HG03095 (cell line): Measurements from ENCODE around the gene EP400.
A peak's percentile ranks its signal among the peaks of the same experiment; 100 is the strongest.
"Not testable (repeated sequence)": the region's sequence is repeated elsewhere in the genome, so short reads cannot be mapped to it uniquely, and the experiment has no call there.

ENCODE experiments used
- ATAC-seq: cut with Tn5 transposase; IDR thresholded peaks from one replicate; pipeline ENCODE4 v1.9.1; 2021; ENCODE audit warnings: moderate library complexity; ENCODE audit not compliant: unreplicated experiment

EP400 gene

DNA sequence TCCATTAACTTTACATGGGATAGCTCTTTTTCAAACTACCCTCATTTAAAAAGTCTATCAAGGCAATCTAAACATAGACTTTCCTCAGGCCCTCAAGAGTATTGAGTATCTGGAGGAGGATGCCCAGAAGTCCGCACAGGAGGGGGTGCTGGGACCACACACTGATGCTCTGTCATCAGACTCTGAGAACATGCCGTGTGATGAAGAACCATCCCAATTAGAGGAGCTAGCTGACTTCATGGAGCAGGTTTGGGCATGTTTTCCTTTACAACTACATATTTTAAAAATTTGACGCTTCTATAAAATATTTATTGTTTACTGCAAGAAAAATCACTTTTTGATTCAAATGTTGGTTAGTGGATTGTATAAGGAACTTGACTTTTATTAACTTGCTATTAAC is 93.5 kb downstream of the EP400 start:
- no peak for ATAC-seq

DNA sequence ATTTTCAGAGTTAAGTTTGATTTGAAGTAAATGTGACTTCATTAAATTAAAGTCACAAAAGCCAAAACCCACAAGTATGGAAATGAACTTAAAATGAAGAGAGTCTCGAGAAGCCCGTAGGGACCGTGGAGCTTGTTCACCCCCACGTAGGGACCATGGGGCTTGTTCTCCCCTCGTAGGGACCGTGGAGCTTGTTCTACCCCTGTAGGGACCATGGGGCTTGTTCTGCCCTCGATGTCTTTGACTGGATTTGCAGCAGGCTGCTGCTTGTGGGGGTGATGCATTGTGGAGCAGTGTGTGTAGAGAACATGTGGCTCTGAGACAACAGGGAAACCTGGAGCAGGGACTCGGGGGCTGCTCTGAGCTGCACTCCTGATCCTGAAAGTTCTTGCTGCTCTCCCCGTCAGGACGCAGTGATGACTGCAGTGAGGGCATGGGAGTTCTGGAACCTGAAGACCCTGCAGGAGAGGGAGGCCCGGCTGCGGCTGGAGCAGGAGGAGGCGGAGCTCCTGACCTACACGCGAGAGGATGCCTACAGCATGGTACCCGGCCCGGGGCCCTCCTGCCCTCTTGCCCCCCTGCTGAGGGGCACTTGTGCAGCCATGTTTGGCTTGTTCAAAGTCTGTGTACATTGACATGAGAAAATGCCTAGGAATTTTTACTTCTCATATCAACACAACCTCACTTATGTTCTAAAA is 94.2 kb downstream of the EP400 start:
- ATAC-seq, result no peak

DNA sequence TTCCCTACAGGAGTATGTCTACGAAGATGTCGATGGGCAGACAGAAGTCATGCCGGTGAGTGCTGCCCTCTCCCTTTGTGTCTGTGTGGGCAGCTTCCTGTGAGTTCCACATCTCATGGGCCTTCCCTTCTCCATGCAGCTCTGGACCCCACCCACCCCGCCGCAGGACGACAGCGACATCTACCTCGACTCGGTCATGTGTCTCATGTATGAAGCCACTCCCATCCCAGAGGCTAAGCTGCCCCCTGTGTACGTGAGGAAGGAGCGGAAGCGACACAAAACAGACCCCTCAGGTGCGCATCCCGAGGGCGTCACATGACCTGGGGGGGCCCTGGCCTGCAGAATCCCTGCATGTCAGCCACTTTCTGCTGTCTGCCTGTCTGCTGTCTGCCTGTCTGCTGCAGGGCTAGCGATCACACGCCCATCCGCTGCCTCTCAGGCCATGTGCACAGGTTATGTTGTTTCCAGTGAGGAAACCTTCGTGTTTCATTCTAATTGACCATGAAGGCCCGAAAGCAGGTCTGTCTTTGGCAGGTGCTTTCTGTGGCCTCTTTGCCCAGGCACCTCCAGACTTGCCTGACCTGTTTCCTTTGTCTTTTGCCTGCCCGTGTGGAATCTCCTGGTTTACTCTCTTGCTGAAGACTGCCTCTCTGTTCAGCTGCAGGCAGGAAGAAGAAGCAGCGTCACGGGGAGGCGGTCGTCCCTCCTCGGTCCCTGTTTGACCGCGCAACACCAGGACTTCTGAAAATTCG is 95.1 kb downstream of the EP400 start:
- ATAC-seq, result no peak

DNA sequence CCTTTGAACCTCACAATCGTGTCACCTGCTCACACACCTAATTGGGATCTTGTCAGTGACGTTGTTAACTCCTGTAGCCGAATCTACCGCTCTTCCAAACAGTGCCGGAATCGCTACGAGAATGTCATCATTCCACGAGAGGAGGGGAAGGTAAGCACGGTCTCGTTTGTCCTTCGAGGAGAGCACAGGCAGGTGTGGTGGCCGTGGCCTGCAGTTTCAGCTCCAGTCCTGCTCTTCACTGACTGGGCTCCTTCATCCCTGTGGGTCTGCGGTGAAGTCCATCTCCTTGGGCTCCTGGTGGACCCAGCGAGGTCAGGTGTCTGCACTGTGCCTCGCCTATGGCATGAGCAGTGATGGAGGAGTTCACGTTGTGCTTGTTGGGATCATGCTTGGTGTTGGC is 96.0 kb downstream of the EP400 start:
- ATAC-seq, result no peak

DNA sequence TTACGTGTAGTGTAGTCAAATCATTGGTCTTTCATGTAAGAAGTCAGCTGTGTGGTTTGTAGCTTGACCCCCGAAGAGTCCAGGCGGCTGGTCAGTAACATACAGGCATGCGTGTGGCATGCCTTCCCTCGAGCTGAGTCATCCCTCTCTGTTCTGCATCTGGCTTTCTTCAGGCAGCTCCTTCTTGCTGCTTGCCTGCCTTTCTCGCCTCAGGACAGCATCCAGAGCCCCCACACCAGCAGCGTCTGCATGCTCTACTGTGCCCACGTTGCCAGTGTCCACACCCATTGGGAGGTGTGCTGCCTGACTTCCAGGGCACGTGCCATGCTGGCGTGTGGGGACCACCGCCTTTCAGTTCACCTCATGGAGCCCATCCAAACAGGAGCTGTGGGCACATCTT is 96.8 kb downstream of the EP400 start:
- no peak for ATAC-seq

DNA sequence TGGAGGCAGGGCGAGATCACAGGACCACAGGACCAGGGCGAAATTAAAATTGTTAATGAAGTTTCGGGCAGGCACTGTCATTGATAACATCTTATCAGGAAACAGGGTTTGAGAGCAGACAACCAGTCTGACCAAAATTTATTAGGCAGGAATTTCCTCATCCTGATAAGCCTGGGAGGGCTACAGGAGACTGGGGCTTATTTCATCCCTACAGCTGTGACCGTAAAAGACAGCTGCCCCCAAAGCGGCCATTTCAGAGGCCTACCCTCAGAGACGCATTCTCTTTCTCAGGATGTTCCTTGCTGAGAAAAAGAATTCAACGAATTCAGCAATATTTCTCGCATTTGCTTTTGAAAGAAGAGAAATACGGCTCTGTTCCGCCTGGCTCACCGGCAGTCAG is 97.9 kb downstream of the EP400 start:
- ATAC-seq, result not testable (repeated sequence)

DNA sequence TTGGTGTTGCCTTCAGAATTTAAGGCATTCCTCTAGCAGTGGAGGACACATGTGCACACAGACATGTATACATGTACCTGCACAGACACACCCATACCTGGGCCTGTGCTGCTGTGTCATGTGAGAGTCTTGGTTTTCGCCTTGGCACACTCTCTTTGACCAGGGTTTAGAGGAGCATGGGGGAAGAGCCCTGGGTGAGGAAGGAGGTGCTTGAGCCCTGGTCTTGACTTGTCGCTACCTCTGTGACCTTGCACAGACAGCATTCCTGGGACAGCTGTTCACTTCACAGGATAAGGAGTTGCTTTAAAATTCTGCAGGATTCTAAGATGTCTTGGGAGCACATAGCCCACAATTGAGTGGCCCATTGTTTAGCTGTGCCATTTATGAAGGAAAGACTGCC is 99.7 kb downstream of the EP400 start:
- no peak for ATAC-seq

DNA sequence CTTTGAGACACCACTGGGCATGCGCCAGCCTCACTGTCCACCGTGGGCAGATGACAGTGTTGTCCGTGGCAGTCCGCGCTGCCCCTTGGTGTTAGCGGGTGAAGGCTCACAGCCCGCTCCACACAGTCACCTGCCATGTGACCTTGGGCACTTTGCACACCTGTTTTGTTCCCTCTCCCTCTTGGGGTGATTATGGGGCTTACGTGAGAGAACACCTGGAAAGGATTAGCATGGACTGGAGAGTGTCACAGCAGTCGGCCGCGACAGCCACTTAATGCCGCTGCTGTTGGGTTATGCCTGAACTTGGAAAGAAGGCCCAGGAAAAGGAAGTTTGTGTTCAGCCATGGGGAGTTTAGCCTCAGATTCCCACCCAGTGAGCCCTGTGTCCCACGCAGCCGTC is 100.1 kb downstream of the EP400 start:
- ATAC-seq, result no peak

DNA sequence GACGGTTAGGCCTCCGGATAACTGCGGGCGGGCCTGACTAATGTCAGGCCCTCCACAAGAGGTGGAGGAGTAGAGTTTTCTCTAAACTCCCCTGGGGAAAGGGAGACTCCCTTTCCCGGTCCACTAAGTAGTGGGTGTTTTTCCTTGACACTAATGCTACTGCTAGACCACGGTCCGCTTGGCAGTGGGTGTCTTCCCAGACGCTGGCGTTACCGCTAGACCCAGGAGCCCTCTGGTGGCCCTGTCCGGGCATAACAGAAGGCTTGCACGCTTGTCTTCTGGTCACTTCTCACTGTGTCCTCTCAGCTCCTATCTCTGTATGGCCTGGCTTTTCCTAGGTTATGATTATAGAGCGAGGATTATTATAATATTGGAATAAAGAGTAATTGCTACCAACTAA is 102.0 kb downstream of the EP400 start:
- not testable (repeated sequence) for ATAC-seq

DNA sequence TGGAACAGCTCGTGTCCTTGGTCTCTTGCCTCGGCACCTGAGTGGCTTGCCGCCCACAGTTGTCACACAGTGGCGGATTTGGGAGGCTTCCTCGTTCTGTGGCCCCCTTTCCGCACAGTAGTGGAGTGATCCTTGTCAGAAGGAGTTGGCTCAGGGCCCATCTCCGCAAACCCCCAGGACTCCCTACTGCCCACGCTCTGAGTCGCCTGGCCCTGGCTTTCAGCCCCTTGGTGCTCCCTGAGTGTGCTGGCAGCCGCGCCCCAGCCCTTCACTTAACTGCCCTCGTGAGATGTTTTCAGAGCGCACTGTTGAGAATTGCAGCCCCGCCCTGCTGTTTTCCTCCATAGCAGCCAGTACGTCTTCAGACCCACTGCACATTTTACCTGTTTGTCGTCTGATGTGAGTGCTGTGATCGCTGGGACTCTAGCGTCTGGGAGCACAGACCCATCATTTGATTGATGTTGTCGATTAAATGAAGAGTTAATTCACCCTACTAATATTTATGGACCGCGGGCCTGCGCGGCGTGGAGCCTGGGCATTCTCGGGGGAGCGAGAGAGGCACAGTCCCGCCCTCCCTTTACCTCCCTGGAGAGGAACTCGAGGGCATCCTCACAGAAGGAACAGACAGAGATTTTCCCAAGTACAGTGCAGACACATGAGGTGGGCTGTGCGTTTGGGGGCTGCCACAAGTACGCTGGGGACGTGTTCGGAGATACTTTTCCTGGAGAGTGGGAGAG is 102.6 kb downstream of the EP400 start:
- ATAC-seq, result no peak

DNA sequence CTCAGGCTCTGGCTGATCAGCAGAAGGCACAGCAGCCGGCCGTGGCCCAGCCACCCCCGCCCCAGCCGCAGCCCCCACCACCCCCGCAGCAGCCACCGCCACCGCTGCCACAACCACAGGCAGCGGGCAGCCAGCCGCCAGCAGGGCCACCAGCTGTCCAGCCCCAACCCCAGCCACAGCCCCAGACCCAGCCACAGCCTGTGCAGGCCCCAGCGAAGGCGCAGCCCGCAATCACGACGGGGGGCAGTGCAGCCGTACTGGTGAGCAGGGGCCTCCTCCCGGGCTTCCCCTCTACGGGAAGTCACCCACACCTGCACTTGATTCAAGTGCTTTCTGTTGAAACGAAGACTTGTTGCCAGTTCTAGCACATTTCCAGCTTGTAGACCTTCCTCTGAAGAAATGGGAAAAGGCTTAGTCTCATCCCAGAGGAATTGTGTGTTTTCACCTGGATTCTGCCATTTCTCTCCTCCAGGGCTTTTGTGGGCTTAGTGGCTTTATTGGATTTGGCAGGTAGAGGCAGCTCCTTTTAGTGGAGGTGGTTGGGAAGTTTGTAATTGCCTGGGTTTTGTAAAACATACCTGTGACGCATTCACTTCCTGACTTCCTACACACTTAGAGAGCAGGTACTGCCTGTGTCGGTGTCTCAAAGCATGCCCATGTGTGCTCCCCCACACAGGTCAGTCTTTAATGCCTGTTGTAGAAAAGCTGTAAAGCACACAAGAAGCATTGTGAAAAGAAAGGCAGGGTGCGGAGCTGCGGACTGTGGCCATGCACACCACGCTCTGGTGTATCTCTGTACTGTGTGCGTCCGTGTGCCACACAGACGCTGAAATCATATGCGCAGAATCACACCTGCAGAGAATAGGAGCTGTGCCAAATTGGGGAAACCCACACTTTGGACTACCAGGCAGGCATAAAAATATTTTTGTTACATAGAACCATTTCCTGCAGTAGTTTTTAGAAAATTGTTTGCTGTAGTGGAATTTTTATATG is 103.9 kb downstream of the EP400 start:
- ATAC-seq, result no peak

DNA sequence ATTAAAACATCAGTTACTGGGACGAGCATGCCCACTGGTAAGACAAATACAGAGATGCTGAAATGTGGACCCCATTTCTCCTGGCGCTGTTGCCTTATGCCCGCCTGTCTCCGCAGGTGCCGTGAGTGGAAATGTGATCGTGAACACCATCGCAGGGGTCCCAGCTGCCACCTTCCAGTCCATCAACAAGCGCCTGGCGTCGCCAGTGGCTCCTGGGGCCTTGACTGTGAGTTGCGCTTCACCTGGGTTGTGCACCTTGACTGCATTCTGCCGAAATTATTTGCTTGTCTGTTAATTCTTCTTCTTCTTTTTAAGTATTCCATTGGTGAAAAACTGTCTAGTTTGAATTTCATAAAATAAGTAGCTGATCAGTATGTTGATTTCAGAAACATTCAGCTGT is 105.2 kb downstream of the EP400 start:
- ATAC-seq, result no peak

DNA sequence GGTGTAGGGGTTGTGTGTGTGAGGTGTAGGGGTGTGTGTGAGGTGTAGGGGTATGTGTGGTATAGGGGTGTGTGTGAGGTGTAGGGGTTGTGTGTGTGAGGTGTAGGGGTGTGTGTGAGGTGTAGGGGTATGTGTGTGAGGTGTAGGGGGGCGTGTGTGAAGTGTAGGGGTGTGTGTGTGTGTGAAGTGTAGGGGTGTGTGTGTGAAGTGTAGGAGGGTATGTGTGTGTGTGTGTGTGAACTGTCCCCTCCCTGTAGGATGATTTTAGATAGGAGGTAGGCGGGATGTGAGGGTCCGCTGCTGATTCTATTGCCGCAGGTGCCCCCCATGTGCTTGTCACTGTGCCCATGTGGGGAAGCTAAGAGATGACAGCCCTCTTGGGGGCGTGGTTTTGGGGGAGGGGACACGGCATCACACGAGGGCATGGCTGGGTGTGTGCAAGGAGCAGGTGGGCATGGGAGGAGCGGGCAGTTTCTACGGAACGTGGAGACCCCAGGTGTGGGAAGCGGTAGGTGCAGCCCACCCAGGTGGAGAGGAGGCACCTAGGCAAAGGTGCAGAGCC is 105.9 kb downstream of the EP400 start:
- no peak for ATAC-seq

DNA sequence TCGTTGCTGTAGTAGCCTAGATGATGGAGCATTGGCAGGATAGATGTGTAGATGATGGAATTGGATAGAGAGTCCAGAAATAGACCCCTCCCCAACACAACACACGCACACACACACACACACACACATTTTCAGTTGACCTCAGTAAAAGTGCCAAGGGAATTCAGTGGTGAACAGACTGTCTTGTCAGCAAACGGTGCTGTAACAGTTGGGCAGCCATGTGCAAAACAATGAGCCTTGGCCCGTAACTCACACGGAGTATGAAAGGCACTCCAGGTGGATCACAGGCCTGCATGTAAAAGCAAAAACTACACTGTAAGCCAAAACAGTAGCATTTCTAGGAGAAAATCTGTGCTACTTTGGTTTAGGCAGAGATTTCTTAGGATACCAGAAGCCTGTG is 106.6 kb downstream of the EP400 start:
- ATAC-seq, result peak; percentile 43

DNA sequence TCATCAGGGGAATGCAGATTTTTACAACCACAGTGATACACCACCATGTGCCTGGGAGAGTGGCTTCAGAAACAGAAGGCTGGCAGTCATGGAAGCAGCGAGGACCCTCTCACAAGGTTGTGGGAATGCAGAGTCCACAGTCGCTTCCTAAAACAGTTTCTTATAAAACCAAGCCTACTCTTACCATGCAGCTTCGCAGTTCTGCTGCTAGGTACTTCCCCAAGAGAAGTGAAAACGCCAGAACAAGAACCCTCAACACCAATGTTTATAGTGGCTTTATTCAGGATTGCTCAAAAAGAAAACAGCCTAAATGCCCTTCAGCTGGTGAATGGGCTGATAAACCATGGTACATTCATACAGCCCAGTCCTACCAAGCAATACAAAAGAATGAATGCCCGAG is 107.2 kb downstream of the EP400 start:
- ATAC-seq, result peak; percentile 48

DNA sequence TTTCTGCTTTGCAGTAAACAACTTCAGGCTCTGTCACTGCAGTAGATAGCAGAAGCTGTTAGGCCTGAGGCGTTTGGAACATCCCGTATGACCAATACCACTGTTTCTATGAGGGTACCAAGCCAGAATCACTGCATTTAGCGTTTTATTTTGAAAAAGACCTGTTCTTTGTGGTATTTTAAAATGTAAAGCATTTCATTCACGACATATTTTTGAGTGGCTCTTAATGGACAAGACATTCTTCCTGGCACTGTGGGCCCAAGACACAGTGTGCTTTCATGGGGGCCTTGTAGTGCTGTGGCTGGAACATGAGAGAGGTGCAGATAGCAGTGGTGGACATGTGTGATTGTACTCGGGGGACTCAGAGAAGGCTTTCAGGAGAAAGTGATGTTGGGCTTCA is 107.9 kb downstream of the EP400 start:
- ATAC-seq, result no peak

DNA sequence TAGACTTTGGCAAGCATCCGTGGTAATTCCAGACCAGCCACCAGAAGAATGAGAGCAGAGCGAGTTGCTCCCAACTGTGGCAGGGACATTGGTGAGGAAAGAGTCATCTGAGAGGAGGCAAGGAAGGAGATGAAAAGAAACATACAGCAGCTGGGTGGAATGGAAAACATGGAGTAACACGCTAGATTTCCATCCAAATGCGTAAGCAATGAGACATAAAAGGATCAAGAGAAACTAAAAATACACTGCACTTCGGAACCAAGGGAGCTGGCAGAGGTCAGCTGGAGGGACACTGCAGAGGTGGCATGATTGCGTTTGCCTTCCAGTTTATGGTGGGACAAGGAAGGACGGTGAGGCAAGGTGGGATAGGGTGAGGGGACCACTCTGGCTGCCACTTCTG is 111.5 kb downstream of the EP400 start:
- ATAC-seq, result no peak

DNA sequence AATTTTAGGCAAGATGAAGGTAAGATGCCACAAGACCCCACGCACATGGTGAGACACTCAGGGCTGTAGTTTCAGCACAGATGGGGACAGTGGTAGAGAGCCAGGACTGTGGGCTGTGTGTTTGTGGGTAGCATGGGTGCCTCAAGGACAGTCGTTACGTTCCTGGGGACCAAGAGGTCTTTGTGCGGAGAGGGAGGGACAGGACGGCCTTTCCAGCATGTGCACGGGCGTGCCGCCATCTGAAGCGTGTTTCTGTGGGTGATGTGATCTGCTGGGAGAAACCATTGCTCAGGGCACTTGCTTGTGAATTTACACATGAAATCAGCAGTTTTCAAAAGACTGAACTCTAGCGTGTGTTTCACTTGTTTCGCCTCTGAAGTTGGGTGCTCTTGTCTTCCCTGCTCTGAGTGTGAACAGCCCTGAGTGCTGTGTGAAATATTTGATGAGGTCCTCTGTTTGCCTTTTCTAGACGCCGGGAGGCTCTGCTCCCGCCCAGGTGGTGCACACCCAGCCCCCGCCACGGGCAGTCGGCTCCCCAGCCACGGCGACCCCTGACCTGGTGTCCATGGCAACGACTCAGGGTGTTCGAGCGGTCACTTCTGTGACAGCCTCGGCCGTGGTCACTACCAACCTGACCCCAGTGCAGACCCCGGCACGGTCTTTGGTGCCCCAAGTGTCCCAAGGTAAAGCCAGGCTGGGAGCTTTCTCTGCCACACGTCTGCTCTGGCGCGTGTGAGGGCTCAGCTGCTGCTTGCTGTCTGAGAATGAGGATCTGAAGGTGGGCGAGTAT is 112.1 kb downstream of the EP400 start:
- ATAC-seq, result no peak

DNA sequence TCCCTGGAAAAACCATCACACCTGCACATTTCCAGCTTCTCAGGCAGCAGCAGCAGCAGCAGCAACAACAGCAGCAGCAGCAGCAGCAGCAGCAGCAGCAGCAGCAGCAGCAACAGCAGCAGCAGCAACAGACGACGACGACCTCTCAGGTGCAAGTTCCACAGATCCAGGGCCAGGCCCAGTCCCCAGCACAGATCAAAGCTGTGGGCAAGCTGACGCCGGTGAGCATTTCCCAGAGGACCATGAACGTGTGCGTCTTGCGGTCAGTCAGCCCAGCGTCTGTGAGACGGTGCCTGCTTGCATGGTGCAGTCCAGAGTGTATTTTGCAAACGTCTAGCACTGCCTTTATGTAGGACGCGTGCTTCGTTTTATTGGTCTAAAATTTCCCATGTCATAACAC is 112.7 kb downstream of the EP400 start:
- ATAC-seq, result no peak

DNA sequence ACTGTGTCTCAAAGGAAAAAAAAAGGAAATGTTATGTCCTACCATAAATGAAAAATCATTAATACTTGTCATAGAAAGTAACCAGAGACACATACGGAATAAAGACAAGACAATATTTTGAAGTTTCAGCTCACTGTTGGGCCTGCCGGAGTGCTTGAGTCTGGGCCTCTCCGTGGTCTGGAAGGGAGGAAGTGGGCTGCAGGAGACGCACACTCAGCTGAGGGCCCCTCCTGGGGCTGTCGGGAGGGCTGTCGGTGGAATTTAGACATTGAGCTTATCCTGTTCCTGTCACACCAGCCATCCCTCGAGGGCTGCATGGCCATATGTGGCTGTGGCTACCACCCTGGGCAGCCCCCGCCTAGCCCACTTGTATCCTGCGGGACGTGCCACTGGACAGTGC is 113.7 kb downstream of the EP400 start:
- ATAC-seq, result no peak
